ENCODE data around the gene SP8.
"Not testable (repeated sequence)": the region's sequence is repeated elsewhere in the genome, so short reads cannot be mapped to it uniquely, and the experiment has no call there.

SP8 gene

GRCh38 chr7:20786779-20787659 is at the start of gene SP8:
TSS of gene SP8 (minus strand) at chr7:20786886. CDS start at chr7:20786798, 88 bp downstream.
- no peak for DNase-seq (ENCODE audit: low read depth)

GRCh38 chr7:20836424-20836823 is 49.7 kb upstream of the SP8 start:
- DNase-seq (ENCODE audit: low read depth): not testable (repeated sequence)

GRCh38 chr7:20835111-20835750 is 48.5 kb upstream of the SP8 start:
- no peak for DNase-seq (ENCODE audit: low read depth)

GRCh38 chr7:20834656-20835055 is 48.0 kb upstream of the SP8 start:
- no peak for DNase-seq (ENCODE audit: low read depth)

GRCh38 chr7:20831956-20832355 is 45.3 kb upstream of the SP8 start:
- DNase-seq (ENCODE audit: low read depth): no peak

GRCh38 chr7:20831451-20831850 is 44.8 kb upstream of the SP8 start:
- no peak for DNase-seq (ENCODE audit: low read depth)

GRCh38 chr7:20828947-20829346 is 42.3 kb upstream of the SP8 start:
- DNase-seq (ENCODE audit: low read depth): no peak

- no peak for DNase-seq (ENCODE audit: low read depth)
These were observed 40.5 kb upstream of the SP8 start for GRCh38 chr7:20827172-20827571.

GRCh38 chr7:20826243-20826642 is 39.6 kb upstream of the SP8 start:
- no peak for DNase-seq (ENCODE audit: low read depth)

GRCh38 chr7:20825555-20825954 is 38.9 kb upstream of the SP8 start:
- DNase-seq (ENCODE audit: low read depth): no peak

- DNase-seq (ENCODE audit: low read depth): not testable (repeated sequence)
These were observed 34.7 kb upstream of the SP8 start for GRCh38 chr7:20821390-20821789.

- no peak for DNase-seq (ENCODE audit: low read depth)
These were observed 29.8 kb upstream of the SP8 start for GRCh38 chr7:20816372-20816959.

- DNase-seq (ENCODE audit: low read depth): no peak
These were observed 17.7 kb upstream of the SP8 start for GRCh38 chr7:20804345-20804744.

GRCh38 chr7:20799566-20800366 is 13.1 kb upstream of the SP8 start:
- no peak for DNase-seq (ENCODE audit: low read depth)

GRCh38 chr7:20798694-20799121 is 12.0 kb upstream of the SP8 start:
- DNase-seq (ENCODE audit: low read depth): no peak

GRCh38 chr7:20798081-20798693 is 11.5 kb upstream of the SP8 start:
- DNase-seq (ENCODE audit: low read depth): peak; percentile 35

- no peak for DNase-seq (ENCODE audit: low read depth)
These were observed 10.9 kb upstream of the SP8 start for GRCh38 chr7:20797462-20798080.

GRCh38 chr7:20797042-20797461 is 10.4 kb upstream of the SP8 start:
- no peak for DNase-seq (ENCODE audit: low read depth)

- DNase-seq (ENCODE audit: low read depth): no peak
These were observed 9.8 kb upstream of the SP8 start for GRCh38 chr7:20796500-20796899.

GRCh38 chr7:20795881-20796280 is 9.2 kb upstream of the SP8 start:
- DNase-seq (ENCODE audit: low read depth): no peak

- no peak for DNase-seq (ENCODE audit: low read depth)
These were observed 8.7 kb upstream of the SP8 start for GRCh38 chr7:20795361-20795760.
